Non-pigmented ciliary epithelial cell (primary cell): ENCODE measurements around the gene RSRC1.
"Not testable (repeated sequence)": the region's sequence is repeated elsewhere in the genome, so short reads cannot be mapped to it uniquely, and the experiment has no call there.

ENCODE experiments used
- DNase-seq: peaks from one replicate; pipeline ENCODE4 v3.0.0-alpha.2; 2010; ENCODE audit warnings: low read depth

The RSRC1 gene

GRCh38 chr3:158531334-158531733, 421.4 kb downstream of the RSRC1 start:
- no peak for DNase-seq

- no peak for DNase-seq
Measured at GRCh38 chr3:158532099-158532734, 422.3 kb downstream of the RSRC1 start.

- no peak for DNase-seq
Measured at GRCh38 chr3:158535918-158536317, 426.0 kb downstream of the RSRC1 start.

GRCh38 chr3:158539414-158540014, 429.6 kb downstream of the RSRC1 start:
- DNase-seq = peak; percentile 14

GRCh38 chr3:158540066-158540465, 430.2 kb downstream of the RSRC1 start:
- DNase-seq = no peak

GRCh38 chr3:158548691-158549090, 438.8 kb downstream of the RSRC1 start:
- no peak for DNase-seq

- not testable (repeated sequence) for DNase-seq
Measured at GRCh38 chr3:158549938-158550337, 440.0 kb downstream of the RSRC1 start.

GRCh38 chr3:158552124-158552523, 442.2 kb downstream of the RSRC1 start:
- no peak for DNase-seq

GRCh38 chr3:158559504-158559903, 449.6 kb downstream of the RSRC1 start:
- DNase-seq = no peak

GRCh38 chr3:158560979-158561378, 451.1 kb downstream of the RSRC1 start:
- DNase-seq = no peak

- DNase-seq = no peak
Measured at GRCh38 chr3:158562674-158563073, 452.8 kb downstream of the RSRC1 start.

- no peak for DNase-seq
Measured at GRCh38 chr3:158563076-158563475, 453.2 kb downstream of the RSRC1 start.

- no peak for DNase-seq
Measured at GRCh38 chr3:158565076-158565475, 455.2 kb downstream of the RSRC1 start.

GRCh38 chr3:158568784-158569183, 458.9 kb downstream of the RSRC1 start:
- no peak for DNase-seq

- DNase-seq = no peak
Measured at GRCh38 chr3:158569794-158570193, 459.9 kb downstream of the RSRC1 start.

GRCh38 chr3:158570999-158571702, 461.3 kb downstream of the RSRC1 start, which contains the start of gene MLF1:
MLF1 (plus strand) TSS chr3:158571194; CDS start chr3:158571301, 107 bp downstream.
- peak; percentile 81 for DNase-seq

- DNase-seq = no peak
Measured at GRCh38 chr3:158571969-158572765, 462.3 kb downstream of the RSRC1 start.

GRCh38 chr3:158572766-158573060, 462.8 kb downstream of the RSRC1 start:
- no peak for DNase-seq

GRCh38 chr3:158573714-158574113, 463.8 kb downstream of the RSRC1 start:
- DNase-seq = no peak

- DNase-seq = no peak
Measured at GRCh38 chr3:158574646-158575045, 464.8 kb downstream of the RSRC1 start.

GRCh38 chr3:158590223-158590622, 480.3 kb downstream of the RSRC1 start:
- DNase-seq = no peak
